GM12874 (cell line): ENCODE measurements around the gene MTUS2.

Experiments
- CTCF ChIP-seq: IDR thresholded peaks from 2 replicates; pipeline ENCODE4 v1.5.1; 2011; ENCODE audit warnings: low read depth, mild to moderate bottlenecking, control low read depth, low read length, moderate library complexity; ENCODE audit not compliant: insufficient read depth

MTUS2 gene

GRCh38 chr13:29355029-29355428, 534.9 kb downstream of the MTUS2 start:
- TF ChIP-seq CTCF, result no peak

DNA sequence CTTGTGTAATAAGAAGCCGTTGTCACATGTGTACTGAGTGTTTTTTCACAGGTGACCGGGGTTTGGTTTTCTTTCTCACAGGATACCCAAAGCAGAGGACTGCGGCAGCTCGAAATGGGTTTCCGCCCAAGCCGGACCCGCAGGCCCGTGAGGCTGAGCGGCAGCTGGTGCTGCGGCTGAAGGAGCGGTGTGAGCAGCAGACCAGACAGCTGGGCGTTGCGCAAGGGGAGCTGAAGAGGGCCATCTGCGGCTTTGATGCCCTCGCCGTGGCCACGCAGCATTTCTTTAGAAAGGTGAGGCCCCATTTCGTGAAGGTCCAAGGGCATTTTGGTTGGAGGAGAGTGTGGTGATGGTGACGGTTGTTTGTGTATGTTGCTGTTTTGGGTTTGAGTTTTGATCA, 539.0 kb downstream of the MTUS2 start:
- TF ChIP-seq CTCF, result no peak

DNA sequence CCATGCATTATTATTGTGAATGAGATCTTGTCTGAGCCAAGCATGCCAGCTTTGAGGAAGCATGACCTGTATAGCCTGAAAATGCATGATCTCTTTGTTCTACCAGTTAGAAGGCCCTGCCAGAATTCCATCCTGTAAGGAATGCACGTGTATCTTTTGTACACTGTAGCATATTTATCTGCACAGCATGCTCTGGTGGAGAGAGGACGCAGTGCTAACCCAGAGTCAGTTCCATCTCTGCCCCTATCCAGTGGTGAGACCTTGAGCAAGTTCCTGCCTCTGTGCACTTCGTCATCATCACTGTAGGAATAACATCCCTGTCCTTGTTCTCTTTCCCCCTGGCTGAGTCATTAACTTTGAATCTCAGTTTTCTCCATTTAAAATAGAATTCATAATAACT, 541.6 kb downstream of the MTUS2 start:
- no peak for TF ChIP-seq CTCF

DNA sequence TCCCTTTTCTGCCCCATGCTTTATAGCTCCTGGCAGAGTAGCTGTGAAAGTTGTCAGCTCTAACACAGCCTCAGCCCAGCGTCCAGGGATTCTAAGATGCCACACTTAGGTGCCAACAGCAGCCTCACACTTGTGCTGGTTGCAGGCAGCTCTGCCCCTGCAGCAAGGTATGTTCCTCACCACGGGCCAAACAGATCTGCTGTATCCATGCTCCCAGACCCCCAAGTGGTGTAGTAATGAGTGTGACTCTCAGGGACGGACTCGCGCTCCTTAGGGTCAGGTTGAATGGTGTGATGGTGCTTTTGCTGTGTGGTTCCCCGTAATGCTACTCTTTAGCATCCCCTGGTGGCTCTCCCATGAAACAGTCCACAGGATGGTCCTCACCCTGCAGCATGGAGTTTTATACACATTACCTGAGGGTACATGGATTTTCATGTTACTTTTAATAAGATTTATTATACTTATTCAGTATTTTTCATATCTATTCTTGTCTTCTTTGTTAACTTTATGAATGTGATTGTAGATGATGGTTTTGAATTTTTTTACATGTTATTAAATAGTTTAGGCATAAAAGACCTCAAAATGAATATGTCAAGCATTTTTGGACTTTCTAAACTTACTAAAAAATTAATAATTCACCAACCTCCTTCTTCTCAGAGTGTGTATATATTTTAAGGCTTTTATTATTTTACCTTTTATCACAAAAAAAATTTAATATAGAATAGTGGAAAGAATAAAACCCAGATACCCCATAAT, 542.9 kb downstream of the MTUS2 start:
- TF ChIP-seq CTCF, result peak; percentile 95

DNA sequence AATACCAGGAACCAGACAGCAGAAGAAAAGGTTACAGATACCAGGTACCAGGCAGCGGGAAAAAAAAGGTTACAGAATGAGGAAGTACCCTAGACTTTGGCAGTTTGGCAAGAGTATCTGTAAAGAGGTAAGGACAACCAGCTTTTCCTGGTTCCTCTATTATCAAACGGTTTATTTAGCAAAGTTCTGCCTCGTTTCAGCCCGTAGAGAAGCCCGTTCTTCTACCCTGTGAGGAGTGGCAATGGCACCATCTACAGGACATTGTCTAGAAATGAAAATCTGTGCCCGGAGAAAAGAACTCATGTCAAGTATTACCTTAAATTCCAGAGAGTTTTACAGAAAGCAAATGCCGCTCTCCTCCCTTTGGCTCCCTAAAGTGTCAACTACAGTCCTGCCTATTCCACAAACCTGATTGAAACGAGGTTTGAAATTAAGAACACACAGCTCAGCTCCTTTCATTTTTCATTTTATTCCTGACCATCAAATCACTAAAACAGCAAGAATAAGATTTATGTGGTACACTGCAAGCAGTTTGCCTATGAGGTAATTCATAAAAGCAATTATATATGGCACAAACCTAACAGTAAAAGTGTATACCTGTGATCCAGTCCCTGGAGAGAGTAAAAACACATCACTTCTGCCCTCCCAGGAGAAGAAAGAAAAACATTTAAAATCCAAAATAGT, 549.1 kb downstream of the MTUS2 start:
- TF ChIP-seq CTCF, result no peak; the same call in 1 of the 2 replicates

DNA sequence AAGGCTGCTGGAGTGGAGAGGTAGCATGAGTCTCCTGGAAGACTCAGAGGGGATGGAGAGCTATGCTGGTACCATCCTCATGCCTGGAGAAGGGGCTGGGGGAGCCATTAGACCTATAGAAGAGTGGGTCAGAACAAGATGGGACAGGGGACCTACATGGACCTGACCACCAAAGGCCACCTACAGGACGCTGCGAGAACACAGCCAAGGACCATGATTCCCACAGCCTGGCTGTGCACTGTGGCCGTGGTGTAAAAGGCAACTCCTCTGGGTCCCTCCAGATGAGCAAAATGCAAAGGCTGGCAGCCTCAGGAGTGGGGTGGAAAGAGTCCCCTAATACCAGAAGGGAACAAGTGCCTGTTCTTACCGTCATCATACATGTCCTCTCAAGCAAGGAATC, 559.1 kb downstream of the MTUS2 start:
- no peak for TF ChIP-seq CTCF

DNA sequence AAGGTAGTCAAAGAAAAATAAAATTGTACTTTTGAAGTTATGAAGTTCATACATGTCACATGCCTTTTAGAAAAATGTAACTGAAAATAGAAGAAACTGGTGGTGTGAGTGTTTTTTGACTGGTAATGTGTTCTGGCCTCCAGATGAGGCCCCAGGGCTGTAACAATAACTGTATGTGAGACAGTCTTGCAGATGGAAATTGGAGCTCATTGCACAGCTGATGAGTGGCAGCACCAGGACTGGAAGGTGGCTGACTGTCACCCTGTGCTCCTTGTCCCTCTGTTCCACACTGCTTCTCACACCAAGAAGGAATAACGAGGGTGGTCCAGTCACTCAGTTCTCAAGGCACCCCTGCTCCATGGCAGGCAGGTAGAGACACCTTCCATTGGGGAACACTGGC, 559.7 kb downstream of the MTUS2 start:
- TF ChIP-seq CTCF, result no peak
